HL-60 (cell line): ENCODE measurements around the gene TRIM61.
"Not testable (repeated sequence)": the region's sequence is repeated elsewhere in the genome, so short reads cannot be mapped to it uniquely, and the experiment has no call there.

Experiments
- DNase-seq, 2 experiments: peaks; one replicate each; pipeline ENCODE4 v3.0.0-alpha.2; 2010 to 2020; ENCODE audit warnings: low read depth in 1 of 2, low spot score in 1 of 2
- H3K27ac ChIP-seq: fragments of 250-450 bp; sonication (Bioruptor Pico); replicated peaks from 2 replicates; pipeline ENCODE4 v1.5.1; 2020; ENCODE audit warnings: mild to moderate bottlenecking, moderate library complexity
- H3K27me3 ChIP-seq: fragments of 250-450 bp; sonication (Bioruptor Pico); 2 replicates; pipeline ENCODE4 v1.5.1; 2021; ENCODE audit warnings: mild to moderate bottlenecking, moderate library complexity; ENCODE audit not compliant: insufficient read depth, poor library complexity, severe bottlenecking
- H3K4me3 ChIP-seq: replicated peaks from 2 replicates; pipeline ENCODE4 v1.5.1; 2011; ENCODE audit warnings: mild to moderate bottlenecking, control low read depth, low read length; ENCODE audit not compliant: insufficient read depth
- GABPA ChIP-seq: IDR thresholded peaks from 2 replicates; pipeline ENCODE4 v1.6.1; 2012; ENCODE audit warnings: low read depth
- POLR2AphosphoS5 ChIP-seq: IDR thresholded peaks from 2 replicates; pipeline ENCODE4 v1.6.1; 2012; ENCODE audit warnings: low read depth
- REST ChIP-seq: IDR thresholded peaks from 2 replicates; pipeline ENCODE4 v1.6.1; 2012; ENCODE audit warnings: low read depth; ENCODE audit not compliant: insufficient replicate concordance
- SPI1 ChIP-seq: IDR thresholded peaks from 2 replicates; pipeline ENCODE4 v1.6.1; 2012; ENCODE audit warnings: low read depth, mild to moderate bottlenecking, borderline replicate concordance
- TF ChIP-seq, protein P1 (sequence below): IDR thresholded peaks from one replicate; pipeline ENCODE4 v1.5.1; 2011; ENCODE audit warnings: low read length, control low read depth, inconsistent platforms; ENCODE audit not compliant: insufficient read depth

TRIM61 gene

GRCh38 chr4:164943192-164943591, 34.3 kb downstream of the TRIM61 start:
- no peak overlapping the region for H3K27ac ChIP-seq
- TF ChIP-seq, protein P1, sequence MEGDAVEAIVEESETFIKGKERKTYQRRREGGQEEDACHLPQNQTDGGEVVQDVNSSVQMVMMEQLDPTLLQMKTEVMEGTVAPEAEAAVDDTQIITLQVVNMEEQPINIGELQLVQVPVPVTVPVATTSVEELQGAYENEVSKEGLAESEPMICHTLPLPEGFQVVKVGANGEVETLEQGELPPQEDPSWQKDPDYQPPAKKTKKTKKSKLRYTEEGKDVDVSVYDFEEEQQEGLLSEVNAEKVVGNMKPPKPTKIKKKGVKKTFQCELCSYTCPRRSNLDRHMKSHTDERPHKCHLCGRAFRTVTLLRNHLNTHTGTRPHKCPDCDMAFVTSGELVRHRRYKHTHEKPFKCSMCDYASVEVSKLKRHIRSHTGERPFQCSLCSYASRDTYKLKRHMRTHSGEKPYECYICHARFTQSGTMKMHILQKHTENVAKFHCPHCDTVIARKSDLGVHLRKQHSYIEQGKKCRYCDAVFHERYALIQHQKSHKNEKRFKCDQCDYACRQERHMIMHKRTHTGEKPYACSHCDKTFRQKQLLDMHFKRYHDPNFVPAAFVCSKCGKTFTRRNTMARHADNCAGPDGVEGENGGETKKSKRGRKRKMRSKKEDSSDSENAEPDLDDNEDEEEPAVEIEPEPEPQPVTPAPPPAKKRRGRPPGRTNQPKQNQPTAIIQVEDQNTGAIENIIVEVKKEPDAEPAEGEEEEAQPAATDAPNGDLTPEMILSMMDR = no peak
- TF ChIP-seq GABPA (no peak), REST (no peak), SPI1 (no peak), POLR2AphosphoS5 (no peak)
- H3K27me3 ChIP-seq = no peaks in the 10 kb centered on the region
- H3K4me3 ChIP-seq = no peak overlapping the region
- no peak for DNase-seq

DNA sequence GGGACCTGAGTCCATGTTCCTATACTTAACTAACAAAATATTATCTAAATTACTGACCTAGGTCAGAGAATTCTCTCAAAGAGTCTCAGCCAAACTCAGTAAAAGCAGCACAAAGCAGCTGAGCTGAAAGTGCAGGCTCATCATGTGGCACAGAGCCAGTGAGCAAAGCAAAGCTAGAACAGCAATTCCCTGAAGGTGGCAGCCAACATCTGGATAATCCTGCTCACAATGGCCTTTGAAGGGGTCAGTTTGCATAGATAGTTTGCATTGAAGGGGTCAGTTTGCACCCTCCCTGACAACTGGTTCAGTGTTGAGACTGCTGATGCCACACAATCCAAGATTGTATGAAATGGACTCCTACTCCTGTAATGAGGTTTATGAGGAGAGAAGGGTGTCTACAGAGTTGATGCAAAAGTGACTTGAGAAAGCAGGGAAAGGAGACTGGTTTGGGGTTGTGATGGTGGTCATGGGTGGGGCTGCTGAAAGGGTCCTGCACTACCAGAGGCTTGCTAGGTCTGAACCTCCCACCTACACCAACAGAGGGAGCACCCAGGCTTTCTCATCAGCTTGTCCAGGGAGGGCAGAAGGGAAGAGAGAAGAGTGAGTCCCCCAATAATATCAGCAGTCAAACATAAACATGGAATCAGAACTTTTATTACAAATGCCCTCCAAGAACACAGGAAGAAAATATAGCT, 39.7 kb downstream of the TRIM61 start:
- H3K4me3 ChIP-seq = no peak overlapping the region
- H3K27ac ChIP-seq = no peak overlapping the region
- DNase-seq = no peak
- no peaks in the 10 kb centered on the region for H3K27me3 ChIP-seq
- TF ChIP-seq, protein P1 = no peak
- TF ChIP-seq POLR2AphosphoS5 = no peak
- no peak for TF ChIP-seq REST
- TF ChIP-seq GABPA = no peak
- TF ChIP-seq SPI1 = no peak

DNA sequence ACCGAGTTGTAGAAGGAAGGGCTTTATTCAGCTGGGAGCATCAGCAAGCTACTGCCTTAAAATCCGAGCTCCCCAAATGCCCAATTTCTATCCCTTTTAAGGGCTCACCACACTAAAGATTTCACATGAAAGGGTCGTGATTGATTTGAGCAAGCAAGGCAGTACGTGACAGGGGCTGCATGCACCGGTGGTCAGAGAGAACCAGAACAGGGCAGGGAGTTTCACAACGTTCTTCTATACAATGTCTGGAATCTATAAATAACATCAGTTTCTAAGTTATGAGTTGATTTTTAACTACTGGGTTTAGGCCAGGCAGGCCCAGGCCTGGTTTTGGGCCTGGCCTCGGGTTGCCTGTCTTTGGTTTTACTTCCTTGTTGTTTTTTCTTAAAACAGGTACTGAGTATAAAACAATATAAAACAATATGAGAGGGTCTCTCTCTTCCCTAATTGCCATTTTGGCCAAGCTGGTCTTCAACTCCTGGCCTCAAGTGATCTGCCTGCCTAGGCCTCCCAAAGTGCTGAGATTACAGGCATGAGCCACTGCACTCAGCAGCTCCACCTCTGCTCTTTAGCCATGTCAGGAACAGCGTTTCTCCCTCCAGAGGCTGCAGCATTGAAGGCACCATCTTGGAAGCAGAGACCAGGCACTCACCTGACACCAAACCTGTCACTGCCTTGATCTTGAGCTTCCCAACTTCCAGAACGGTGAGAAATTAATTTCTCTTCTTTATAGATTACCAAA, 41.4 kb downstream of the TRIM61 start:
- not testable (repeated sequence) for H3K27ac ChIP-seq, H3K4me3 ChIP-seq, DNase-seq, H3K27me3 ChIP-seq

DNA sequence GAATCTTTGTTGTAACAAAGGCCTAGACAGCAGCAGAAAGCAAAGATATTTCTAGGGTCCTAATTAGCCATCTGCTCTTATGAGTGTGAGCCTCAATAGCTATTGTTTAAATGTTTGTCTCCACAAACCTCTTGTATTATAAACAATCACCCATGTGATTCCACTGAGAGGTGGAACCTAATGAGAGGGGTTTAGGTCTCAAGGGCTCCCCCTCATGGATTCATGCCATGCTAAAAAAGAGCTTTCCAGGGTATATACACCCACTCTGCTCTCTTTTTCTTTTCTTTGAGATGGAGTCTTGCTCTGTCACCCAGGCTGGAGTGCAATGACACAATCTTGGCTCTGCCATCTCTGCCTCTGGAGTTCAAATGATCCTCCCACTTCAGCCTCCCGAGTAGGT, 42.1 kb downstream of the TRIM61 start:
- no peak for TF ChIP-seq REST
- no peak for TF ChIP-seq GABPA
- no peak for TF ChIP-seq SPI1
- TF ChIP-seq, protein P1 = no peak
- TF ChIP-seq POLR2AphosphoS5 = no peak
- Histone ChIP-seq H3K27me3 (no peaks in the 10 kb centered on the region), H3K4me3 (no peak overlapping the region), H3K27ac (no peak overlapping the region)
- DNase-seq = no peak
